NCI-H1694 treated with DMSO at 0.1 percent for 48 hours (cell line): ENCODE data around the gene ABCA2.

Experiments
- DNase-seq: peaks from one replicate; lab custom pipeline; 2025; lab: John Stamatoyannopoulos, UW

Gene ABCA2

GRCh38 chr9:136964171-136964689, 63.8 kb downstream of the ABCA2 start:
- no peak for DNase-seq

GRCh38 chr9:136963751-136964150, 64.3 kb downstream of the ABCA2 start:
- no peak for DNase-seq

GRCh38 chr9:136963341-136963740, 64.7 kb downstream of the ABCA2 start:
- DNase-seq: no peak

GRCh38 chr9:136962701-136963248, 65.3 kb downstream of the ABCA2 start:
- no peak for DNase-seq

GRCh38 chr9:136962163-136962562, 65.9 kb downstream of the ABCA2 start:
- DNase-seq: no peak

GRCh38 chr9:136961279-136962065, 66.6 kb downstream of the ABCA2 start:
- no peak for DNase-seq

GRCh38 chr9:136960938-136961275, 67.1 kb downstream of the ABCA2 start:
- DNase-seq: no peak

GRCh38 chr9:136960212-136960937, 67.7 kb downstream of the ABCA2 start:
- no peak for DNase-seq

GRCh38 chr9:136958898-136959850, 68.9 kb downstream of the ABCA2 start:
- no peak for DNase-seq

GRCh38 chr9:136958473-136958872, 69.6 kb downstream of the ABCA2 start:
- no peak for DNase-seq

GRCh38 chr9:136957901-136958300, 70.1 kb downstream of the ABCA2 start:
- DNase-seq: no peak

GRCh38 chr9:136957461-136957860, 70.6 kb downstream of the ABCA2 start:
- DNase-seq: no peak
